Suprapubic skin (tissue), 3 donors: ENCODE results near the gene HLCS.

Experiments
- CTCF ChIP-seq, 2 donors: fragments of 200-600 bp in 1 of 2; fragments of 450-650 bp in 1 of 2; sonication (generic) in 1 of 2; IDR thresholded peaks; one replicate each; pipeline ENCODE4 v1.5.1; 2016 to 2019; ENCODE audit warnings: antibody characterized with exemption in 2 of 2, mild to moderate bottlenecking in 1 of 2, moderate library complexity in 1 of 2
- EP300 ChIP-seq: sonication (generic); formaldehyde crosslinking; IDR thresholded peaks from one replicate; pipeline ENCODE4 v1.6.1; 2017; ENCODE audit warnings: antibody characterized with exemption

GRCh38 chr21:36948686-36949085 is 17.8 kb downstream of the HLCS start:
- no peak for TF ChIP-seq CTCF (IDR thresholded peaks at IDR 0.05)
- TF ChIP-seq EP300, result no peak
